Activated T-cell treated with anti-CD3 and anti-CD28 coated beads, Interleukin-2, amount 50 U/mL, for 4 hours (primary cell): Measurements from ENCODE around the gene PTCH1. TPM values are rescaled to one million over a fixed set of nuclear protein-coding genes. Genes with fewer than 3 reads are reported as not detected.

ENCODE experiments used
- ATAC-seq, 2 donors: fragments of 200-7000 bp; cut with Tn5 transposase; one replicate each; pipeline ENCODE4 v1.10.0; 2021
- DNase-seq: peaks from one replicate; pipeline ENCODE4 v3.0.0-alpha.2; 2020
- H3K27me3 Mint-ChIP-seq: one replicate; pipeline ENCODE4 v1.8.0; 2021; ENCODE audit warnings: low read depth, mixed read lengths
- H3K36me3 Mint-ChIP-seq: one replicate; pipeline ENCODE4 v1.8.0; 2022; ENCODE audit warnings: mixed read lengths; ENCODE audit not compliant: insufficient read depth
- H3K4me1 Mint-ChIP-seq: one replicate; pipeline ENCODE4 v1.8.0; 2021; ENCODE audit warnings: low read depth, mixed read lengths
- H3K4me3 Mint-ChIP-seq: one replicate; pipeline ENCODE4 v1.8.0; 2021; ENCODE audit warnings: mild to moderate bottlenecking, moderate library complexity, mixed read lengths
- H3K9me3 Mint-ChIP-seq: one replicate; pipeline ENCODE4 v1.8.0; 2021; ENCODE audit warnings: mixed read lengths
- total RNA-seq, 3 donors: library from RNA; stranded (reverse); gene quantifications; one replicate each; pipeline ENCODE4 v1.2.1, GENCODE V29; 2021

The PTCH1 gene
- total RNA-seq, 3 donors from 2014 or later: 2.5 to 6.1 (median 4.1) TPM

- Mint-ChIP-seq H3K27me3 (peaks cover 2% of the 10 kb centered on the region), H3K4me1 (peaks cover 62% of the 10 kb centered on the region), H3K9me3 (no peaks in the 10 kb centered on the region), H3K36me3 (no peaks in the 10 kb centered on the region), H3K4me3 (no peak overlapping the region)
- ATAC-seq (no peak), DNase-seq (no peak)
Observed at GRCh38 chr9:95496687-95497086, 20.1 kb downstream of the PTCH1 start.

GRCh38 chr9:95495961-95496360, 20.8 kb downstream of the PTCH1 start:
- H3K4me1 Mint-ChIP-seq: peaks cover 62% of the 10 kb centered on the region
- no peaks in the 10 kb centered on the region for H3K27me3 Mint-ChIP-seq
- H3K9me3 Mint-ChIP-seq: no peaks in the 10 kb centered on the region
- no peak overlapping the region for H3K4me3 Mint-ChIP-seq
- ATAC-seq (no peak), DNase-seq (no peak)
- H3K36me3 Mint-ChIP-seq: no peaks in the 10 kb centered on the region

DNA sequence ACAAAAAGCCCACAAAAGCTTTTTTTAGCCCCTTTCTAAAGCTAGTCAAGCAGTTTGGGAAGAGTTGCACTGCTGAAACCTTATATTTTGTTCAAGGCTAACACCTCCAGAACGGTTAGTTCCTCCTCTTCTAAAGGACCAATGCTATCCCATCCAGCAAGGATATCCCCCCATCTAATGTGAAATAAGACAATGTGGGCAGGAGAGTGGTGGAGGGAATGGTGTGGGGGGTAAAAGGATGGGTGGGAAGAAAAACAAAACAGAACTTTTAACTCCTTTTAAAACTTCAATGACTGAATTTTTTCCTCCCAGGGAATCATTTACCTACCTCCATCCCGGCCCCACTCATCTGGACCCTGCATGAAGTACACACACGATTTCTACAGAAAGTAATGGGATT, 21.2 kb downstream of the PTCH1 start:
- Mint-ChIP-seq H3K4me3 (no peak overlapping the region), H3K9me3 (no peaks in the 10 kb centered on the region), H3K4me1 (peaks cover 61% of the 10 kb centered on the region), H3K36me3 (no peaks in the 10 kb centered on the region), H3K27me3 (no peaks in the 10 kb centered on the region)
- DNase-seq (no peak), ATAC-seq (no peak)

GRCh38 chr9:95494416-95495371, 22.1 kb downstream of the PTCH1 start:
- no peaks in the 10 kb centered on the region for H3K36me3 Mint-ChIP-seq
- no peaks in the 10 kb centered on the region for H3K9me3 Mint-ChIP-seq
- H3K4me1 Mint-ChIP-seq: peaks cover 61% of the 10 kb centered on the region
- no peaks in the 10 kb centered on the region for H3K27me3 Mint-ChIP-seq
- H3K4me3 Mint-ChIP-seq: peak overlapping the region; percentile 78
- ATAC-seq: peak; percentile 98
- DNase-seq: peak; percentile 77

DNA sequence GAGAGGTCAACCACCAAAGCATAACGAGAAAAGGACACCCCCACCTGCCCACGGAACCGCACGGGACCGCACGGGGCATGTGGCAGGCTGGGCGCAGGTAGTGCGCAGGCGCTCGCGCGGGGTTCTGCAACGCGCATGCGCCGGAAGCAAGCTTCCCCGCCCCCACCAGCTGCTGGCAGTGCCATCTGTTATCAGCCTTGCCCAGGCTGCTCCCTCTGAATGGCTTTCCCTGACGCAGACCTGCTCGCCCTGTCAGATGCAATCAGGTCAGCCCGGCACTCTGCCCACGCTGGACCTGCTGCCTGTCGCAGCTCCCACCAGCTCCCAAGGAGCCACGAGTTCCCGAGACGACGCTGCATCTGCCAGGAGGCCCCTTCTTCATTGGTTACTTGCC, 22.8 kb downstream of the PTCH1 start:
- H3K9me3 Mint-ChIP-seq: no peaks in the 10 kb centered on the region
- H3K4me1 Mint-ChIP-seq: peaks cover 61% of the 10 kb centered on the region
- H3K4me3 Mint-ChIP-seq: peak overlapping the region; percentile 78
- peak; percentile 46 for DNase-seq
- peak; percentile 20 to 46 for ATAC-seq
- H3K27me3 Mint-ChIP-seq: no peaks in the 10 kb centered on the region
- no peaks in the 10 kb centered on the region for H3K36me3 Mint-ChIP-seq

GRCh38 chr9:95493402-95493801, 23.4 kb downstream of the PTCH1 start:
- ATAC-seq (no peak), DNase-seq (no peak)
- Mint-ChIP-seq H3K27me3 (no peaks in the 10 kb centered on the region), H3K9me3 (no peaks in the 10 kb centered on the region), H3K4me1 (peaks cover 64% of the 10 kb centered on the region), H3K4me3 (no peak overlapping the region), H3K36me3 (no peaks in the 10 kb centered on the region)

DNA sequence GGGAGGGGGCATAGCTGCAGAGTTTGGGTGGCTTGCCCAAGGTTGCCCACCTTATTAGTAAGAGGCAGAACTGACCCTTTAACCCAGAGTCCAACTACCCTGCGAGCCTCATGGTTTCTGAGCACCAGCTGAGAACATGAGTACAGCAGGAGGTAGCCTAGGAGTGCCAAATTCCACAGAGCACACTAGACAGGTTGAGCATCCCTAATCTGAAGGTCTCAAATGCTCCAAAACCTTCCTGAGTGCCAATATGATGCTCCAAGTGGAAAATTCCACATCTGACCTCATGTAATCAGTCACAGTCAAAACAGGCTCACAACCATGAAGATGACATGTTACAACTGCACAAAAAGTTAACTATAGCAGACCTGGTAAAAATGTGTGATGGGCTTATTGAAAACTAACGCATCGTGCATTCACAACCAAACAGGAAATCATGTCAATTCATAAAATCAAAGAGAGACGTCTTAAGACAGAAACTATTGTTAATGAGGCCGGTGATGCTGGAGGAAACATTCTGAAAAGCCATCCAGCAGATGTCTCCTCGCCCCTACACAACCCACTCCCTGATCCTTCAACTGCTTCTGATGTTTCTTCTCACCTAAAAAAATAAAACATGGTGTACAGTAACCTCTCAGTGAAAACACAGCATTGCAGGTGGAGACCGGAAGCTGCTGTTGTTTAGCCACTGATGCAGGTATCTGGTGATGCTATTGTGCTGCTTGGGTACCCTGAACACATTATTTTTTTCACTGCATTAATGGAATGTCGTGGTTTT, 25.0 kb downstream of the PTCH1 start:
- H3K36me3 Mint-ChIP-seq: no peaks in the 10 kb centered on the region
- peaks cover 55% of the 10 kb centered on the region for H3K4me1 Mint-ChIP-seq
- H3K9me3 Mint-ChIP-seq: no peaks in the 10 kb centered on the region
- DNase-seq: no peak
- no peak for ATAC-seq
- no peak overlapping the region for H3K4me3 Mint-ChIP-seq
- no peaks in the 10 kb centered on the region for H3K27me3 Mint-ChIP-seq

- Mint-ChIP-seq H3K9me3 (no peaks in the 10 kb centered on the region), H3K4me1 (peaks cover 33% of the 10 kb centered on the region), H3K4me3 (no peak overlapping the region), H3K36me3 (no peaks in the 10 kb centered on the region), H3K27me3 (no peaks in the 10 kb centered on the region)
- ATAC-seq (no peak), DNase-seq (no peak)
Observed at GRCh38 chr9:95488954-95489353, 27.8 kb downstream of the PTCH1 start.

GRCh38 chr9:95486318-95486717, 30.5 kb downstream of the PTCH1 start:
- H3K9me3 Mint-ChIP-seq: no peaks in the 10 kb centered on the region
- no peak overlapping the region for H3K4me3 Mint-ChIP-seq
- peaks cover 2% of the 10 kb centered on the region for H3K27me3 Mint-ChIP-seq
- peaks cover 10% of the 10 kb centered on the region for H3K4me1 Mint-ChIP-seq
- ATAC-seq (no peak), DNase-seq (no peak)
- H3K36me3 Mint-ChIP-seq: no peaks in the 10 kb centered on the region

- Mint-ChIP-seq H3K27me3 (peaks cover 2% of the 10 kb centered on the region), H3K4me3 (no peak overlapping the region), H3K36me3 (peaks cover 6% of the 10 kb centered on the region), H3K4me1 (peaks cover 6% of the 10 kb centered on the region), H3K9me3 (no peaks in the 10 kb centered on the region)
- DNase-seq (no peak), ATAC-seq (no peak)
Observed at GRCh38 chr9:95484225-95484624, 32.5 kb downstream of the PTCH1 start.

DNA sequence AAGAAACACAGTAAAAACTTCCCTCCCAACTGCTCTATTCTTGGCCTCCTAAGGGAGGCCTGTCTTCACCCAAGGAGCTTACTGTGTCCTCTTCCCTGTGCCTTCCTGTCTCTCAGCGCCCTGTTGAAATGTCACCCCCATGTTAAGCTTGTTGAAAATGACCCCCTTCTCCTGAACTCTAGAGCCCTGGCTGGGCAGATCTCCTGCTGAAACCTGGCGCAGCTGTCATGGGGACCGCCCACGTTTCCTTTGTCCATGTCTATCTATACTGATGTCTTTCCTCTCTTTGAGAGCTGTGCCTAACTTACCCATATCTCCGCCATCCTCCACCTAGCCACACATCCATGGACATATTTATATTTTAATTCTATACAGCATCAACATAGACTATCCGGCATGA, 33.3 kb downstream of the PTCH1 start:
- Mint-ChIP-seq H3K4me3 (no peak overlapping the region), H3K4me1 (peaks cover 2% of the 10 kb centered on the region)
- no peak for ATAC-seq

GRCh38 chr9:95482621-95483020, 34.1 kb downstream of the PTCH1 start:
- Mint-ChIP-seq H3K9me3 (no peaks in the 10 kb centered on the region), H3K27me3 (peaks cover 2% of the 10 kb centered on the region), H3K4me3 (no peak overlapping the region), H3K36me3 (peaks cover 19% of the 10 kb centered on the region), H3K4me1 (peaks cover 2% of the 10 kb centered on the region)
- ATAC-seq (no peak), DNase-seq (no peak)

More for the DNA sequence above, 33.3 kb downstream of the PTCH1 start:
- DNase-seq: no peak
- Mint-ChIP-seq H3K36me3 (peaks cover 12% of the 10 kb centered on the region), H3K9me3 (no peaks in the 10 kb centered on the region), H3K27me3 (peaks cover 2% of the 10 kb centered on the region)

DNA sequence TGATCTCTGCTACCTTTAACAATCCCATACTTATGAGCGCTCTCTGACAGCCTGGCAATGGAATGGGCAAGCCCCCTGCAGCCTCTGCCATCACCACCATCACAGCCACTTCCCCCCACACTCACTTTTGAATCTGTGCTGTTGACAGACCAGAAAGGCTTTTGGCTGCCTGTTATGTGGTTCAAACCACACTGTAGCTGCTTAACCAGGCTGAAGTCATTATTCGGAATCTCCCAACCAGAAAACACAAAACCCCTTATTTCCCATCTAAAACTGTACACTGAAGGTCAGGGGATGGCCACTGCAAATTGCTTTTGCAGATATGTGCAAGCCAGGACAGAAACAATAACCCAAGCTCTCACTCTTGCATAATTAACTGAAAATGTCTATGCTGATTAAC, 35.8 kb downstream of the PTCH1 start:
- Mint-ChIP-seq H3K9me3 (no peaks in the 10 kb centered on the region), H3K36me3 (peaks cover 21% of the 10 kb centered on the region), H3K4me3 (no peak overlapping the region), H3K4me1 (peaks cover 2% of the 10 kb centered on the region), H3K27me3 (peaks cover 2% of the 10 kb centered on the region)
- DNase-seq (no peak), ATAC-seq (no peak)

DNA sequence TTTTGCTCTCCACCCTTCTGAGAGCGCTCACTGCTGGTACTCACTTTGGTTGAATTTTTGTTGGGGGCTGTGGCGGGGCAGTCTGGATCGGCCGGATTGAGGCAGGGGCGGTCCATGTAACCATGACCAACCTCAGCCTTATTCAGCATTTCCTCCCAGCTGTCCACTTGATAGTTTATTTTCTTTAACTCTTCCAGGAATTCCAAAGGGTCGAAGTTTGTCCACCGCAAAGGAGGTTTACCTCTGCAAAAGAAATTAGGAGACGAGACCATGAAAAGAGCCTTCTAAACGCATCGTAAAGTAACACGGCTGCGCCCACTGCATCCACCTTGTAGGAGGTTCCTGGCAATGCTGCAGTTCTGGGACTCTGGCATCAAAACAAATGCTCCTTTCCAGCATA, 36.4 kb downstream of the PTCH1 start:
- DNase-seq (no peak), ATAC-seq (no peak)
- Mint-ChIP-seq H3K4me3 (no peak overlapping the region), H3K27me3 (peaks cover 2% of the 10 kb centered on the region), H3K4me1 (peaks cover 2% of the 10 kb centered on the region), H3K9me3 (no peaks in the 10 kb centered on the region), H3K36me3 (peaks cover 23% of the 10 kb centered on the region)
